ENCODE measurements around the gene CLRN3.

Gene CLRN3

GRCh38 chr10:127892743-127893142 lies at the start of gene CLRN3:
CLRN3 (minus strand) TSS chr10:127892941; CDS start chr10:127892784, 157 bp downstream.
- Mint-ChIP-seq H3K9me3 (no peaks in the 10 kb centered on the region), H3K4me3 (no peak within 1 kb of the TSS), H3K27me3 (peaks cover 8% of the 10 kb centered on the region), H3K4me1 (ENCODE audit: low read depth) (no peaks in the 10 kb centered on the region), H3K27ac (no peak within 1 kb of the TSS), H3K36me3 (ENCODE audit: low read depth) (no peaks in the 10 kb centered on the region)

DNA sequence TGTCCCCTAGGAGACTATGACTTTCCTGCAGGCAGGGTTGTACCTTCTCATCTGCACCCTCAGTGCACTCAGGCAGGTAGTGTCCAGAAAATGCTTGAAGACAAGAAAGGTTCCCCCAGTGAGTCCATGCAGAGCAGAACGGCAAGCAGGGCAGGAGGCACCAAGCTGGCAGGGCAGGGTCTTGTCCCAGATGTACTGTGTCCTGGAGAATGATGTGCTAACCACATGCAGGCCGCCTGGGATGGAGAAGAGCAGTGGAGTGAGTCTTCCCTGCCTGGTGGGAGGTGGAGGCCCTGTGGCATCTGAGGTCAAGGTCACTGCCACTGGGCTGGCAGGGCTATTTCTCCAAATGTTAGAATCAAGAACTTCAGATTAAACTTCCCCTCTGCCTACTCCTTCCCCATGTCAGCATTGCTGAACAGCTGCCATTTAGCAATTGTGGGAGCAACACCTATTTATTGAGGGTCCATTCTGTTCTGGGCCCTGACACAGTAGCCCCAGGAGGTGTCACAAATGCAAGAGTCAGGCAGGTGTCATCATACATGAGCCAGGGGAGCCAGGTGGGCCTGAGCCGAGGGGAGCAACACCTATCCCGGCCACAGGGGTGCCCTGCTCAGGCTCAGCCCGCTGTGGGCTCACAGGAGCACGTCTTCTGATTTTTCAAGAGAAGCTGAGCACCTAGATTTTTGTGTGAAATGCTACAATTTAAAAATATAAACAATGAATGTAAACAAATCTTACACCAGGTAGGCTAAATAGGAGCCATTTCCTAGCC lies 48.3 kb upstream of the CLRN3 start:
- Mint-ChIP-seq H3K4me3 (no peak overlapping the region), H3K27me3 (peaks cover 8% of the 10 kb centered on the region), H3K27ac (no peak overlapping the region), H3K4me1 (ENCODE audit: low read depth) (peaks cover 16% of the 10 kb centered on the region), H3K36me3 (ENCODE audit: low read depth) (no peaks in the 10 kb centered on the region), H3K9me3 (no peaks in the 10 kb centered on the region)

- Mint-ChIP-seq H3K4me3 (no peak overlapping the region), H3K27me3 (peaks cover 14% of the 10 kb centered on the region), H3K9me3 (no peaks in the 10 kb centered on the region), H3K27ac (no peak overlapping the region), H3K36me3 (ENCODE audit: low read depth) (no peaks in the 10 kb centered on the region), H3K4me1 (ENCODE audit: low read depth) (peaks cover 4% of the 10 kb centered on the region)
Measured at GRCh38 chr10:127939786-127940330, 47.1 kb upstream of the CLRN3 start.

DNA sequence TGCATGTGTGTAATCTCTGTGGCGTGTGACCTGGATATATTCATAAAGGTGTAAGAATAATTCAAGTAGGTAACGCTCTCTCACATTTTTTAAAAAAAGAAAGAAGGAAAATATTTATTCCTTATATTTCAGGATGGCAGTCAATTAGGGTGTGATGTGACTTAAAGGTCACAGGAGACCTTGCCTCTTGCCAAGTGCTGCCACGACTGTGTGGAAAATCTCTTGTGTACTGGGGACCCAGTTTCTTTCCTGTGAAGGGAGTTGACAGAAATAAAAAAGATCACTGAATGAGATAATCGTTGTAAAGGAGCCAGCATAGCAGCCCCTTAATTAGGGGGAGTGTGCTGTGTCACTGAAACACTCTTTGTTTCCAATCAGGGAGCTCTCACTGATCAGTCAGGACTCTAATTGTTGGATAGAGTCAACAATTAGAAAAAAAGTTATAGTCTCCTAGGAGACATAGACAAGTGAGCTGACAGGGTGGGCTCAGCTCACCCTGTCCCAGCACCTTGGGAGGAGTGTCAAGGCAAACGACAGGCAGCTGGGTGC lies 45.2 kb upstream of the CLRN3 start:
- peaks cover 4% of the 10 kb centered on the region for H3K4me1 Mint-ChIP-seq (ENCODE audit: low read depth)
- peaks cover 17% of the 10 kb centered on the region for H3K27me3 Mint-ChIP-seq
- H3K4me3 Mint-ChIP-seq, result no peak overlapping the region
- H3K9me3 Mint-ChIP-seq, result no peaks in the 10 kb centered on the region
- H3K27ac Mint-ChIP-seq, result no peak overlapping the region
- no peaks in the 10 kb centered on the region for H3K36me3 Mint-ChIP-seq (ENCODE audit: low read depth)

GRCh38 chr10:127937069-127937468 lies 44.3 kb upstream of the CLRN3 start:
- H3K27ac Mint-ChIP-seq, result no peak overlapping the region
- H3K9me3 Mint-ChIP-seq, result no peaks in the 10 kb centered on the region
- no peaks in the 10 kb centered on the region for H3K4me1 Mint-ChIP-seq (ENCODE audit: low read depth)
- H3K27me3 Mint-ChIP-seq, result peaks cover 18% of the 10 kb centered on the region
- H3K4me3 Mint-ChIP-seq, result no peak overlapping the region
- H3K36me3 Mint-ChIP-seq (ENCODE audit: low read depth), result no peaks in the 10 kb centered on the region

DNA sequence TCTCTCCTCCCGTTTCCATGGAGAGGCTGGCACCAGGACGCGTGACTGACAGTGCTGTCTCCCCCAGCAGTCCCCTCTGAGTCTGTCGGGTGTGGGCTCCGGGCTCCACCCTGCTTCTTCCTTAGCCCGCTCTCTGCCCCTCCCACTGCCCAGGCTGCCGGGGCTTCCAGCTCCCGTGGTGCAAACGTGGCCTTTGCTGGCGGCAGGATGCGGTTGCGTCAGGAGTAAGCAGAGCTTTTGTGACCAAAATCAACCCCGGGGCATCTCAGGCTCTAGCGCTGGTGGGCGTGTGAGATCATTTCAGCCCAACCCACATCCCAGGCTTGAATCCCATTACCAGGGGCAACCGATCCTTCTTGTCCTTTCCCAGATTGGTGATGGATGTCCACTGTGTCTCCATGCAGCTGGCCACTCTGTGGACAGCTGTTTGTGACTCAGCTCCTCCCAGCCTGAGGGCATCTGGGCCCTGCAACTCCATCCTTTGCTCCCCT lies 42.4 kb upstream of the CLRN3 start:
- no peaks in the 10 kb centered on the region for H3K4me1 Mint-ChIP-seq (ENCODE audit: low read depth)

DNA sequence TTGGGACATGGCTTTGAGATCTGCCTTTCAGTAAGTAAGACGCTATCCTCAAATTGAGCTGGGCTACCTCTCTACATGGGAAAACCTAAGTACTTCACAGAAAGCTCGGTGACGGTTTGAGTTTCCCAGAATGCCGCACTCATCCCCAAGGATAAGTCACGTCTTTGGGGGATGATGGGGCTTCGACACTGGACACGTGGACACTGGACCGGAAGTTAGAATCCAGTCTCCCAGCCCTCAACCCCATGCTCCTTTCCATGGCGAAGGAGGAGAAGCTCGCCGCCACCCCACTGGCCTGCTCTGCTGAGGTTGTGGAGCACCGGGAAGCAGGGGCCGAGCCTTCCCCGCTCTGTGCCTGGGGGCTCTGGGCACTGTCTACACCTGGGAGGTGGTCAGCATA lies 41.6 kb upstream of the CLRN3 start:
- peaks cover 16% of the 10 kb centered on the region for H3K27me3 Mint-ChIP-seq
- no peak overlapping the region for H3K27ac Mint-ChIP-seq
- H3K4me1 Mint-ChIP-seq (ENCODE audit: low read depth), result no peaks in the 10 kb centered on the region
- H3K4me3 Mint-ChIP-seq, result no peak overlapping the region
- H3K9me3 Mint-ChIP-seq, result no peaks in the 10 kb centered on the region
- no peaks in the 10 kb centered on the region for H3K36me3 Mint-ChIP-seq (ENCODE audit: low read depth)

More for the DNA sequence above, 42.4 kb upstream of the CLRN3 start:
- Mint-ChIP-seq H3K9me3 (no peaks in the 10 kb centered on the region), H3K36me3 (ENCODE audit: low read depth) (no peaks in the 10 kb centered on the region), H3K27me3 (peaks cover 18% of the 10 kb centered on the region), H3K27ac (no peak overlapping the region), H3K4me3 (no peak overlapping the region)

DNA sequence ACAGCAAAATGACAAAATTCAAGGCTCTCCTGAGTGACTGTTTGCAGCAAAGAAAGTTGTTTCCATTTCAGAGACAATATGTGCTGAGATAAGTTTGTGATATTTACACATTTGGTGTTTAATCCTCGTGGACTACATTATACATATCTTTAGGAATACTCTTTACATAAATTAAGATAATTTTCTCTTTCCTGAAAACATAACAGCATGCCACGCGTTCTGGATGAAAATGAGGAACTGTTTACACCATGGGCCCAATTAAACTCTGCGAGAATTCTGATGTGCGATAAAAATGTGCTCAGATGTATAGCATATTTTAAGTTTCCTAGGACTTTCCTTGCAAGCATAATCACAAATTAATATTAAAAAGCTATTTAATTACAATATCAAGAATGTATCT lies 40.5 kb upstream of the CLRN3 start:
- no peak overlapping the region for H3K4me3 Mint-ChIP-seq
- no peaks in the 10 kb centered on the region for H3K9me3 Mint-ChIP-seq
- H3K36me3 Mint-ChIP-seq (ENCODE audit: low read depth), result no peaks in the 10 kb centered on the region
- no peaks in the 10 kb centered on the region for H3K4me1 Mint-ChIP-seq (ENCODE audit: low read depth)
- H3K27ac Mint-ChIP-seq, result no peak overlapping the region
- H3K27me3 Mint-ChIP-seq, result peaks cover 10% of the 10 kb centered on the region

- Mint-ChIP-seq H3K27ac (no peak overlapping the region), H3K9me3 (no peaks in the 10 kb centered on the region), H3K4me1 (ENCODE audit: low read depth) (no peaks in the 10 kb centered on the region), H3K36me3 (ENCODE audit: low read depth) (no peaks in the 10 kb centered on the region), H3K27me3 (peaks cover 10% of the 10 kb centered on the region), H3K4me3 (no peak overlapping the region)
Measured at GRCh38 chr10:127932521-127933270, 40.0 kb upstream of the CLRN3 start.

- no peaks in the 10 kb centered on the region for H3K36me3 Mint-ChIP-seq (ENCODE audit: low read depth)
- H3K4me3 Mint-ChIP-seq, result no peak overlapping the region
- H3K4me1 Mint-ChIP-seq (ENCODE audit: low read depth), result no peaks in the 10 kb centered on the region
- H3K9me3 Mint-ChIP-seq, result no peaks in the 10 kb centered on the region
- H3K27ac Mint-ChIP-seq, result no peak overlapping the region
- H3K27me3 Mint-ChIP-seq, result peaks cover 3% of the 10 kb centered on the region
Measured at GRCh38 chr10:127928021-127928806, 35.5 kb upstream of the CLRN3 start.

GRCh38 chr10:127926455-127926854 lies 33.7 kb upstream of the CLRN3 start:
- no peaks in the 10 kb centered on the region for H3K36me3 Mint-ChIP-seq (ENCODE audit: low read depth)
- H3K27me3 Mint-ChIP-seq, result no peaks in the 10 kb centered on the region
- H3K4me3 Mint-ChIP-seq, result no peak overlapping the region
- H3K9me3 Mint-ChIP-seq, result no peaks in the 10 kb centered on the region
- no peaks in the 10 kb centered on the region for H3K4me1 Mint-ChIP-seq (ENCODE audit: low read depth)
- H3K27ac Mint-ChIP-seq, result no peak overlapping the region

DNA sequence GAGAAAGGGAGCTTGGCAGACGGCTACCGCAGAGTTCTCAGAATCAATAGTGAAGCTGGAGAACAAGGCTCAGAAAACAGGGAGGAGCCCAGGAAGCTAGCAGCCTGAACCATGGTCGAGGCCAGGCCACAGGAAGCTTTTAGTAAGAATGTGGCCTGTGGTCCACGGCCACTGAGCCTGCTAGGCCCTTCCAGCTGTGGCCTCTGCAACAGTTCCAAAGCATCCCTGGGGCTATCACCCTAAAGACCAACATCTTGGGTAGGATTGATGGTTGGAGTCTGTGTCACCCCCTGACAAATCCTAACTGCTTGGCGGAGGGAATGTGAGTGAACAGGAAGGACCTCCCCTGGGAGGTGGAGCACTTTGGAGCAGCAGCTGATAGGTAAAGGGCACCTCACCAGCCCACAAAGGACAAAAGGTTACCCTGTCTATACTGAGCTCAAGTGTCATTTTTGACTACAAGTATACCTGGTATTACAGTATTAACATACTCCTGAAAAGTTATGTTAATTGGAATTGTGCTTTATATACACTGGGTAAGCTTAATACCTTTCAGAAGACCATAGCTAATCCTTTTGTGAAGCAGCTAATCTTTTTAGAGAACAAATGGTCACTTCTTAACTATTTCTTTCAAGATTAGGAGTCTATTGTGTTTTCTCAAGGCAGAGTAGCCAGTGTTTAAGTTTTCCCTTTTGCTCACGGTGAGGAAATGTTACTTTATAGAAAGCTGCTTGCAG lies 32.9 kb upstream of the CLRN3 start:
- Mint-ChIP-seq H3K36me3 (ENCODE audit: low read depth) (no peaks in the 10 kb centered on the region), H3K4me3 (no peak overlapping the region), H3K27ac (no peak overlapping the region), H3K9me3 (no peaks in the 10 kb centered on the region), H3K27me3 (no peaks in the 10 kb centered on the region), H3K4me1 (ENCODE audit: low read depth) (no peaks in the 10 kb centered on the region)

GRCh38 chr10:127923646-127924045 lies 30.9 kb upstream of the CLRN3 start:
- Mint-ChIP-seq H3K4me3 (no peak overlapping the region), H3K27ac (no peak overlapping the region), H3K27me3 (no peaks in the 10 kb centered on the region), H3K9me3 (no peaks in the 10 kb centered on the region), H3K4me1 (ENCODE audit: low read depth) (peaks cover 10% of the 10 kb centered on the region), H3K36me3 (ENCODE audit: low read depth) (no peaks in the 10 kb centered on the region)

Data from stimulated activated naive CD8-positive, alpha-beta T cell treated with anti-CD3 and anti-CD28 coated beads, Interleukin-15, Interleukin-2, amounts not matched to agents 100 ng/mL and 50 ng/mL, for 24 hours (primary cell).